K562 (cell line): ENCODE data around the gene UBR3. TPM values are rescaled to one million over a fixed set of nuclear protein-coding genes. Genes with fewer than 3 reads are reported as not detected.

Experiments used
- ATAC-seq: fragments of 200-7000 bp; cut with Tn5 transposase; 3 replicates; pipeline ENCODE4 v1.9.1; 2020; ENCODE audit warnings: moderate library complexity
- BruUV-seq: library from RNA; stranded (reverse); fragments of 400-500 nt; replicated peaks from 2 replicates; lab custom pipeline; 2021; lab: Mats Ljungman, UMichigan
- CTCF ChIA-PET: fragments of 300-600 bp; formaldehyde crosslinking; extraction: SDS; loops from one replicate; lab custom pipeline; 2021; ENCODE audit warnings: low intra/inter-chr PET ratio; lab: Yijun Ruan, JAX
- POLR2A ChIA-PET: fragments of 300-600, 350-650 bp; sonication (Branson Sonifier 250); formaldehyde crosslinking; extraction: SDS; loops from one replicate; lab custom pipeline; 2021; ENCODE audit warnings: antibody characterized with exemption, inconsistent platforms; lab: Yijun Ruan, JAX
- DNase-seq, 4 experiments: peaks; one replicate each; pipeline versions ENCODE4 v3.0.0 to v3.0.0-alpha.2; 2011 to 2018; ENCODE audit warnings: low spot score in 3 of 4, mixed read lengths in 3 of 4; ENCODE audit errors: extremely low read depth in 1 of 4
- FAIRE-seq: peaks from 2 replicates; lab custom pipeline; 2011; peaks lifted over from hg19 to GRCh38; lab: Jason Lieb, UNC
- H2AFZ ChIP-seq: 2 replicates; pipeline ENCODE4 v1.6.0; 2011; ENCODE audit warnings: low read depth, low read length, control low read depth, inconsistent platforms
- H3K27ac ChIP-seq: fragments of 200-600 bp; 3 replicates; pipeline ENCODE4 v1.8.0; 2011; ENCODE audit warnings: low read depth, mild to moderate bottlenecking, control low read depth, inconsistent platforms, low read length, moderate library complexity, mixed read lengths; ENCODE audit errors: extremely low read depth
- H3K27me3 ChIP-seq, 2 experiments: fragments of 300-600 bp in 1 of 2; 2 replicates in 1 of 2; 3 replicates in 1 of 2; pipeline versions ENCODE4 v1.6.0 to v1.8.0; 2011; ENCODE audit warnings: inconsistent platforms in 2 of 2, low read length in 2 of 2, mild to moderate bottlenecking in 1 of 2, mixed read lengths in 1 of 2, moderate library complexity in 1 of 2; ENCODE audit not compliant: control insufficient read depth in 2 of 2, insufficient read depth in 2 of 2
- H3K36me3 ChIP-seq: fragments of 300-600 bp; 3 replicates; pipeline ENCODE4 v1.8.0; 2011; ENCODE audit warnings: mild to moderate bottlenecking, low read length, inconsistent platforms; ENCODE audit not compliant: control insufficient read depth, insufficient read depth
- H3K4me1 ChIP-seq, 2 experiments: fragments of 200-600 bp in 1 of 2; replicated peaks in 1 of 2; 2 replicates in 1 of 2; 3 replicates in 1 of 2; pipeline versions ENCODE4 v1.5.1 to v1.8.0; 2011; ENCODE audit warnings: inconsistent platforms in 2 of 2, low read length in 2 of 2, mild to moderate bottlenecking in 1 of 2, mixed read lengths in 1 of 2, moderate library complexity in 1 of 2; ENCODE audit not compliant: control insufficient read depth in 2 of 2, insufficient read depth in 2 of 2
- H3K4me2 ChIP-seq: 2 replicates; pipeline ENCODE4 v1.6.1; 2011; ENCODE audit warnings: low read length, control low read depth, inconsistent platforms, mixed read lengths; ENCODE audit not compliant: insufficient read depth
- H3K4me3 ChIP-seq: fragments of 200-600 bp; sonication (generic), shearing (Covaris generic); 2 replicates; pipeline ENCODE4 v1.5.1; 2016; ENCODE audit warnings: control low read depth, inconsistent platforms
- H3K79me2 ChIP-seq: fragments of 200-600 bp; 3 replicates; pipeline ENCODE4 v1.8.0; 2011; ENCODE audit warnings: low read length, inconsistent platforms; ENCODE audit not compliant: control insufficient read depth, insufficient read depth
- H3K9ac ChIP-seq, 2 experiments: 2 replicates each; pipeline versions ENCODE4 v1.6.0 to v1.6.1; 2011; ENCODE audit warnings: low read depth in 2 of 2, low read length in 2 of 2, control low read depth in 1 of 2, inconsistent platforms in 1 of 2, mild to moderate bottlenecking in 1 of 2, mixed read lengths in 1 of 2; ENCODE audit not compliant: insufficient read depth in 1 of 2
- H3K9me1 ChIP-seq: one replicate; pipeline ENCODE4 v1.6.0; 2011; ENCODE audit warnings: inconsistent platforms, mild to moderate bottlenecking, low read length, moderate library complexity; ENCODE audit not compliant: control insufficient read depth, insufficient read depth
- H3K9me3 ChIP-seq: replicated peaks from 2 replicates; pipeline ENCODE4 v1.5.1; 2011; ENCODE audit warnings: low read depth, low read length, inconsistent platforms; ENCODE audit not compliant: control insufficient read depth, insufficient read depth
- H4K20me1 ChIP-seq: replicated peaks from 2 replicates; pipeline ENCODE4 v1.6.1; 2011; ENCODE audit warnings: low read length, inconsistent platforms, mixed read lengths; ENCODE audit not compliant: control insufficient read depth, insufficient read depth
- KDM5B ChIP-seq: fragments of 200-600 bp; sonication (generic); IDR thresholded peaks from 2 replicates; pipeline ENCODE4 v1.6.1; 2012; ENCODE audit warnings: low read depth, mild to moderate bottlenecking, moderate library complexity, low read length, control low read depth, inconsistent platforms; ENCODE audit not compliant: insufficient replicate concordance
- NFRKB ChIP-seq: fragments of 450-650 bp; IDR thresholded peaks from 2 replicates; pipeline ENCODE4 v1.6.1; 2016; ENCODE audit warnings: low read depth
- RFX5 ChIP-seq: IDR thresholded peaks from 2 replicates; pipeline ENCODE4 v1.6.1; 2011; ENCODE audit warnings: low read depth, mild to moderate bottlenecking, improper control_type of control experiment, low read length
- ZBTB7A ChIP-seq: IDR thresholded peaks from 2 replicates; pipeline ENCODE4 v1.6.1; 2011; ENCODE audit warnings: low read depth, mild to moderate bottlenecking, low read length, moderate library complexity, borderline replicate concordance; ENCODE audit not compliant: control insufficient read depth
- WGBS: fragments of 100-300 bp; shearing (Covaris generic); methylation state at CpG from one replicate; pipeline ENCODE4 v1.1.6; 2016; ENCODE audit warnings: low coverage, mixed read lengths; ENCODE audit not compliant: insufficient coverage; ENCODE audit errors: missing lambda C conversion rate; 5-methylcytosine and 5-hydroxymethylcytosine counted together
- in situ Hi-C: fragments of 300-500 bp; cut with MboI; formaldehyde crosslinking; loops from 4 replicates; pipeline ENCODE4 v1.15.0; 2018; ENCODE audit warnings: inconsistent platforms, mixed read lengths
- intact Hi-C: fragments of 100-400 bp; cut with micrococcal nuclease; formaldehyde crosslinking; loops from 2 replicates; pipeline ENCODE4 v1.14.2; 2022
- polyA plus RNA-seq, 8 experiments: library from polyadenylated mRNA; depleted of rRNA in 4 of 8; stranded (reverse) in 5 of 8; unstranded in 3 of 8; fragments of >200 nt; fragmentation: Nextera tagmentation in 2 of 8; fragmentation: Illumina TruSeq in 1 of 8; extraction: Ambion mirVana in 2 of 8; extraction: Trizol in 1 of 8; gene quantifications; 2 replicates each; pipeline versions ENCODE4 v1.2.1 to v1.2.3, GENCODE V29; 2011 to 2014; ENCODE audit warnings: inconsistent platforms in 1 of 8, missing spikeins in 1 of 8
- total RNA-seq, 7 experiments: library from RNA; depleted of rRNA in 6 of 7; stranded (reverse); fragments of >200 nt in 6 of 7; fragmentation: Illumina TruSeq in 2 of 7; extraction: Trizol in 2 of 7; gene quantifications; 2 replicates each; pipeline versions ENCODE4 v1.2.1 to v1.2.3, GENCODE V29; 2011 to 2021; ENCODE audit warnings: low replicate concordance in 1 of 7

UBR3 gene
- total and polyA plus RNA-seq, 9 of the 15 experiments (the other 6 are each of a cell fraction or from before 2014, with no cell fraction given), result 14.4 to 63.5 (median 40.4) TPM

- ChIA-PET CTCF (no interaction called here), POLR2A (interaction anchor here (0.5 to 0.7 kb wide), 3 partner anchors 8 to 25 kb away, joined by 3 to 4 read pairs (median 3); no protein-coding TSS in a partner anchor)
- ATAC-seq (no peak), DNase-seq (no peak), FAIRE-seq (no peak)
- peaks cover 0 to 8% of the 10 kb centered on the region in 2 experiments; a peak in 2 of 5 replicates for H3K4me1 ChIP-seq
- H3K79me2 ChIP-seq, result no peaks in the 10 kb centered on the region
- H3K9ac ChIP-seq, result no peak overlapping the region
- H4K20me1 ChIP-seq, result no peaks in the 10 kb centered on the region
- no peaks in the 10 kb centered on the region for H3K27me3 ChIP-seq
- intact Hi-C loops, result no loop called here
- no peaks in the 10 kb centered on the region for H3K9me3 ChIP-seq
- WGBS, result 45% methylated on average over 4 of the region's 4 CpGs
- in situ Hi-C loops, result no loop called here
- no peaks in the 10 kb centered on the region for H3K36me3 ChIP-seq
- H2AFZ ChIP-seq, result no peak overlapping the region
- BruUV-seq, result no TSS peak
- H3K4me2 ChIP-seq, result no peak overlapping the region
- no peak for TF ChIP-seq ZBTB7A
- no peak for TF ChIP-seq KDM5B
- TF ChIP-seq RFX5, result peak; percentile 73; the same call in 1 of the 2 replicates
- no peak for TF ChIP-seq NFRKB
- no peaks in the 10 kb centered on the region for H3K9me1 ChIP-seq
- H3K4me3 ChIP-seq, result no peak overlapping the region
- no peak overlapping the region for H3K27ac ChIP-seq
These were observed 286.1 kb downstream of the UBR3 start for GRCh38 chr2:170113168-170113894.
